ENCODE results near the gene PPP1R37.

- TF ChIP-seq POLR2A (IDR thresholded peaks at IDR 0.05; ENCODE audit: low read depth, low read length) (no peak), MAX (IDR thresholded peaks at IDR 0.05; ENCODE audit: insufficient read depth, insufficient read length) (no peak), JUN (IDR thresholded peaks at IDR 0.05; ENCODE audit: borderline replicate concordance, insufficient read depth, insufficient read length, low read depth) (no peak), POLR2AphosphoS5 (IDR thresholded peaks at IDR 0.05; ENCODE audit: insufficient read depth, low read depth, low read length) (no peak), EZH2 (IDR thresholded peaks at IDR 0.05; ENCODE audit: borderline replicate concordance, low read depth, low read length, severe bottlenecking) (no peak)
- TF ChIP-seq, protein P1, sequence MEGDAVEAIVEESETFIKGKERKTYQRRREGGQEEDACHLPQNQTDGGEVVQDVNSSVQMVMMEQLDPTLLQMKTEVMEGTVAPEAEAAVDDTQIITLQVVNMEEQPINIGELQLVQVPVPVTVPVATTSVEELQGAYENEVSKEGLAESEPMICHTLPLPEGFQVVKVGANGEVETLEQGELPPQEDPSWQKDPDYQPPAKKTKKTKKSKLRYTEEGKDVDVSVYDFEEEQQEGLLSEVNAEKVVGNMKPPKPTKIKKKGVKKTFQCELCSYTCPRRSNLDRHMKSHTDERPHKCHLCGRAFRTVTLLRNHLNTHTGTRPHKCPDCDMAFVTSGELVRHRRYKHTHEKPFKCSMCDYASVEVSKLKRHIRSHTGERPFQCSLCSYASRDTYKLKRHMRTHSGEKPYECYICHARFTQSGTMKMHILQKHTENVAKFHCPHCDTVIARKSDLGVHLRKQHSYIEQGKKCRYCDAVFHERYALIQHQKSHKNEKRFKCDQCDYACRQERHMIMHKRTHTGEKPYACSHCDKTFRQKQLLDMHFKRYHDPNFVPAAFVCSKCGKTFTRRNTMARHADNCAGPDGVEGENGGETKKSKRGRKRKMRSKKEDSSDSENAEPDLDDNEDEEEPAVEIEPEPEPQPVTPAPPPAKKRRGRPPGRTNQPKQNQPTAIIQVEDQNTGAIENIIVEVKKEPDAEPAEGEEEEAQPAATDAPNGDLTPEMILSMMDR (IDR thresholded peaks at IDR 0.05; ENCODE audit: extremely low read depth in 1 of 2, insufficient read depth in 1 of 2, low read depth in 1 of 2, low read length in 2 of 2), result no peak
These were observed 26.6 kb downstream of the PPP1R37 start for GRCh38 chr19:45119582-45119981.

Data from endothelial cell of umbilical vein (primary cell).